ENCODE results near the gene PRSS50. TPM values are rescaled to one million over a fixed set of nuclear protein-coding genes. Genes with fewer than 3 reads are reported as not detected.

The PRSS50 gene
- total RNA-seq, 2 experiments from 2014 or later, result not detected

DNA sequence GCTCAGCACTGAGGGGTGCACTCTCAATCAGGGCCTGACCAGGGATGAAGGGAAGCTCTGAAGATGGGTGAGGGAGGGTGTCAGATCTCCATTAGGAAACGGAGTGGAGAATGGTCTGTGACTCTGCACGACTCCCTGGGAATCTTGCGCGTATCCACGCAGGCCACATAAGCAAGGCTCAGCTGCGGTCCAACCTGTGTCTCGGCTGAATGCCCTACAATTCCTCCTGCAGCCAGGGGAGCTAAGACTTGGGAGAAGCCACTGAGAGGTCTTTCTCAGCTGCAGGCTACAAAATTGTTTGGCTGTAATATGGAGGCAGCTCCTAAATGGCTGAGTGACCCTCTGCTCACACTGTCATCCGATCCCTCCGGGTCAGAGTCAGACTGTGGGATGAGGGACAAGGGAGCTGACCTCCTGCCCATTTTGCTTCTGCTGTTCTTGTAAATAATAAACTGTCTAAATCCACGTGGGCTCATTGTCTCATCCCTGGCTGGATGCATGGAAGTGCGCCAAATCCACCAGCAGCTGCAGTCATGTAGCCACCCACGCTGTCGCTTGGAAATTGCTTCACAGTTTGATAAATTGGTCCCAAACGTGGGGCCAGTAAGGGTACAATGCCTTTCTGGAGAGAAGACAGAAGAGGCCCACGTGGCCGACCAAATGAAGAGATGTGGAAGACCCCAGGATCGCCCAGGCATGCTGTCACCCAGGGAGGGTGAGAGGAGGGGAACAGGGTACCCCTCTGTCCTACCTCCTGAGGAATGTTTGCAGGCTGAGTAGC is 54.7 kb downstream of the PRSS50 start:
- Mint-ChIP-seq H3K36me3 (no peaks in the 10 kb centered on the region), H3K4me3 (no peak overlapping the region), H3K9me3 (no peaks in the 10 kb centered on the region), H3K27me3 (peaks cover 3% of the 10 kb centered on the region), H3K4me1 (peaks cover 3% of the 10 kb centered on the region), H3K27ac (no peak overlapping the region)
- DNase-seq, result no peak
- no peak for ATAC-seq (ENCODE audit: low read depth)
- POLR2A ChIA-PET, result interaction anchor here (0.5 kb wide), 1 partner anchor 138 kb away, joined by 3 read pairs; no protein-coding TSS in a partner anchor

Other genes with a start within 250 kb of the PRSS50 start
- gene RTP3, start 219.9 kb downstream of the PRSS50 start, total RNA-seq, result not detected
- under 1 TPM; 0.45 to 0.75 TPM for gene LRRC2, start 151.6 kb downstream of the PRSS50 start, total RNA-seq
- not detected for gene FAM240A, start 105.3 kb downstream of the PRSS50 start, total RNA-seq
- 1 to 10 TPM; 3.6 to 4.5 TPM for gene ALS2CL, start 24.2 kb downstream of the PRSS50 start, total RNA-seq
- gene TMIE, start 16.5 kb downstream of the PRSS50 start, total RNA-seq, result under 1 TPM; 0.36 to 0.77 TPM
- not detected for gene MYL3, start 145.6 kb upstream of the PRSS50 start, total RNA-seq
- gene PTH1R, start 159.9 kb upstream of the PRSS50 start, total RNA-seq, result not detected